Subcutaneous adipose tissue (tissue), 4 donors: ENCODE results near the gene HHIPL1. TPM values are rescaled to one million over a fixed set of nuclear protein-coding genes. Genes with fewer than 3 reads are reported as not detected.

Experiments
- CTCF ChIP-seq: fragments of 450-650 bp; IDR thresholded peaks from one replicate; pipeline ENCODE4 v1.5.1; 2016; ENCODE audit warnings: low read depth, mild to moderate bottlenecking, control low read depth, antibody characterized with exemption, moderate library complexity
- total RNA-seq, 4 donors: library from RNA; depleted of rRNA; stranded (reverse); fragments of >200 nt; gene quantifications; one replicate each; pipeline ENCODE4 v1.1.0, GENCODE V29; 2016

HHIPL1 gene
- total RNA-seq, 4 donors from 2014 or later: 1.3 to 4.8 (median 2.2) TPM

- TF ChIP-seq CTCF: no peak
These were observed 20.9 kb upstream of the HHIPL1 start for GRCh38 chr14:99624024-99624423.

GRCh38 chr14:99624971-99625370, 20.0 kb upstream of the HHIPL1 start:
- TF ChIP-seq CTCF: no peak

- no peak for TF ChIP-seq CTCF
These were observed 19.5 kb upstream of the HHIPL1 start for GRCh38 chr14:99625476-99625875.

- no peak for TF ChIP-seq CTCF
These were observed 18.8 kb upstream of the HHIPL1 start for GRCh38 chr14:99626041-99626648.

GRCh38 chr14:99627100-99627499, 17.8 kb upstream of the HHIPL1 start:
- no peak for TF ChIP-seq CTCF

- TF ChIP-seq CTCF: no peak
These were observed 17.2 kb upstream of the HHIPL1 start for GRCh38 chr14:99627510-99628381.

GRCh38 chr14:99628887-99629618, 15.9 kb upstream of the HHIPL1 start:
- no peak for TF ChIP-seq CTCF
